ENCODE measurements around the gene CEBPG. TPM values are rescaled to one million over a fixed set of nuclear protein-coding genes. Genes with fewer than 3 reads are reported as not detected.

The CEBPG gene
- total RNA-seq, 1 donor from 2014 or later, result 20.7 TPM

GRCh38 chr19:33390908-33391630, 17.6 kb downstream of the CEBPG start:
- Mint-ChIP-seq H3K4me1 (ENCODE audit: unreplicated experiment) (peaks cover 9% of the 10 kb centered on the region), H3K27ac (ENCODE audit: unreplicated experiment) (no peak overlapping the region), H3K27me3 (ENCODE audit: unreplicated experiment) (peaks cover 3% of the 10 kb centered on the region), H3K9me3 (ENCODE audit: unreplicated experiment) (no peaks in the 10 kb centered on the region), H3K36me3 (ENCODE audit: low read depth, unreplicated experiment) (peaks cover 3% of the 10 kb centered on the region), H3K4me3 (ENCODE audit: unreplicated experiment) (no peak overlapping the region)
- TF ChIP-seq, protein P1, sequence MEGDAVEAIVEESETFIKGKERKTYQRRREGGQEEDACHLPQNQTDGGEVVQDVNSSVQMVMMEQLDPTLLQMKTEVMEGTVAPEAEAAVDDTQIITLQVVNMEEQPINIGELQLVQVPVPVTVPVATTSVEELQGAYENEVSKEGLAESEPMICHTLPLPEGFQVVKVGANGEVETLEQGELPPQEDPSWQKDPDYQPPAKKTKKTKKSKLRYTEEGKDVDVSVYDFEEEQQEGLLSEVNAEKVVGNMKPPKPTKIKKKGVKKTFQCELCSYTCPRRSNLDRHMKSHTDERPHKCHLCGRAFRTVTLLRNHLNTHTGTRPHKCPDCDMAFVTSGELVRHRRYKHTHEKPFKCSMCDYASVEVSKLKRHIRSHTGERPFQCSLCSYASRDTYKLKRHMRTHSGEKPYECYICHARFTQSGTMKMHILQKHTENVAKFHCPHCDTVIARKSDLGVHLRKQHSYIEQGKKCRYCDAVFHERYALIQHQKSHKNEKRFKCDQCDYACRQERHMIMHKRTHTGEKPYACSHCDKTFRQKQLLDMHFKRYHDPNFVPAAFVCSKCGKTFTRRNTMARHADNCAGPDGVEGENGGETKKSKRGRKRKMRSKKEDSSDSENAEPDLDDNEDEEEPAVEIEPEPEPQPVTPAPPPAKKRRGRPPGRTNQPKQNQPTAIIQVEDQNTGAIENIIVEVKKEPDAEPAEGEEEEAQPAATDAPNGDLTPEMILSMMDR (IDR thresholded peaks at IDR 0.05; ENCODE audit: unreplicated experiment), result no peak
- DNase-seq (ENCODE audit: low spot score), result no peak

DNA sequence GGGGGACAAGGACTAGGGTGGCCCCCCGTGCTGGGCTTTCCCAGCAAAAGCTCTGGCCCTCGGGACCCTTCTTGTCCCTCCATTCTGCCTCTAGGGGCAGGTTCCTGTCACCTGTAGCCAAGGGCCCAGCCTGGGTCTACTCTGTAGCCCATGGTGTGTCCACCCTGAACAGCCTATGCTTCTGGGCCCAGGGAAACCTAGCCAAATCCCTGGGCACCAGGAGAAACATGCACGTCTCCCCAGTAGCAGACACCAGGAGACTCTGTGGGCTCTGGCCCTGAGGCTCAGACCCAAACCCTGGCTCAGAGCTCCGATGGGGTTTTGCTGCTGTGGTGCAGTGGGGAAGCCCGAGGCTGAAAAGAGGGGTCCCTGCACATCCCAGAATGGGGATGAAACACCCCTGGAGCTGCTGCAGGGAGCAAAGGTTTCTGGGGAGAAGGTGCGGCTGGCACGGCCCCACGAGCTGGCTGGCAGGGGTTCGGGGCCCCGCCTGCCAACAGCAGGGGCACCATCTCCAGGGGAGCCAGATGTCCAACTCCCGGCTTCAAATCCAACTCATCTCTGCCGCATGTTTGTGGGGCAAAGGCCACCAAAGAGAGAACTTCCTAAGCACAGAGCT, 18.2 kb downstream of the CEBPG start:
- Mint-ChIP-seq H3K4me1 (ENCODE audit: unreplicated experiment) (peaks cover 13% of the 10 kb centered on the region), H3K4me3 (ENCODE audit: unreplicated experiment) (no peak overlapping the region), H3K9me3 (ENCODE audit: unreplicated experiment) (no peaks in the 10 kb centered on the region), H3K27me3 (ENCODE audit: unreplicated experiment) (peaks cover 5% of the 10 kb centered on the region), H3K36me3 (ENCODE audit: low read depth, unreplicated experiment) (peaks cover 3% of the 10 kb centered on the region), H3K27ac (ENCODE audit: unreplicated experiment) (no peak overlapping the region)
- DNase-seq (ENCODE audit: low spot score), result no peak
- TF ChIP-seq, protein P1 (IDR thresholded peaks at IDR 0.05; ENCODE audit: unreplicated experiment), result no peak

DNA sequence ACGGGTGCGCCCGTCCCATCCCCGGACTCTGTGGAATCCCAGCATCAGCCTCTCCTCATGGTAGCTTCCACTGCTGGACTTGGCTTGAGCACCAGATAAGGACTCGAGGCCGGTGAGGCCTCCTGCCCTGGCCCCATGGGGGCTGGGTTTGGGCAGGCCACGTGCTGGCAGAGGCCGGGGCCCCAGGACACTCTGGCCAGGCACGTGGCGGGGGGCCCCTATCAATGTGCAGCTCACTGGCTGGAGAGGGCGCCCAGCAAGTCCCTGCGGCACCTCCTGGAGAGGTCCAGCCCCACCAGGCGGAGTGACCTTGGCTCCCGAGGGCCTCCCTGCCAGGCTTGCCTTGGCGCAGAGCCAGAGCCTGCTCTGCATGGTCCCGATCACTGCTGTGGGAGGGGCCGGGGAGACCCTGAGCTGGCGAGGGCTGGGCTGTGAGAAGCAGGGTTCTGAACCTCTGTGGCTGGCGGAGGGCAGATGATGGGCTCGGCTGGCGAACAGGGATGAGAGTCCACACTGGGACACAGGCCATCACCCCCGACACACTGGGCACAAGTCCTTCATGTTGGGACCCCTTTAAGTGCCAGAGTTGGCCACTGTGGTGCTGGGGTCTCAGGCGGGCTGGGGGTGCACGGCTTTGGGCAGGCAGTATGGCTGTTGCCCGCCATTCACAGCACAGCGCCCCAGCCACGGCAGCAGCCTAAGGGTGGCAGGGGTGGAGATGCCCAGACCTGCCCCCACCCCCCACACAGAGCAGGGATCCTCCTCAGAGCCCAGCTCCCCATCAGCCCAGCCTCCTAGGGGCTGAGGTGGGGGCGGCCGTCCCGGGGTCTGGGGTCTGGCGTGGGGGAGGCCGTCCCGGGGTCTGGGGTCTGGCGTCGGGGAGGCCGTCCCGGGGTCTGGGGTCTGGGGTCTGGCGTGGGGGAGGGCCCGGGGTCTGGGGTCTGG, 19.1 kb downstream of the CEBPG start:
- Mint-ChIP-seq H3K4me3 (ENCODE audit: unreplicated experiment) (no peak overlapping the region), H3K36me3 (ENCODE audit: low read depth, unreplicated experiment) (peaks cover 3% of the 10 kb centered on the region), H3K4me1 (ENCODE audit: unreplicated experiment) (peaks cover 17% of the 10 kb centered on the region), H3K27me3 (ENCODE audit: unreplicated experiment) (peaks cover 5% of the 10 kb centered on the region), H3K27ac (ENCODE audit: unreplicated experiment) (no peak overlapping the region), H3K9me3 (ENCODE audit: unreplicated experiment) (no peaks in the 10 kb centered on the region)
- no peak for DNase-seq (ENCODE audit: low spot score)
- TF ChIP-seq, protein P1 (IDR thresholded peaks at IDR 0.05; ENCODE audit: unreplicated experiment), result no peak

DNA sequence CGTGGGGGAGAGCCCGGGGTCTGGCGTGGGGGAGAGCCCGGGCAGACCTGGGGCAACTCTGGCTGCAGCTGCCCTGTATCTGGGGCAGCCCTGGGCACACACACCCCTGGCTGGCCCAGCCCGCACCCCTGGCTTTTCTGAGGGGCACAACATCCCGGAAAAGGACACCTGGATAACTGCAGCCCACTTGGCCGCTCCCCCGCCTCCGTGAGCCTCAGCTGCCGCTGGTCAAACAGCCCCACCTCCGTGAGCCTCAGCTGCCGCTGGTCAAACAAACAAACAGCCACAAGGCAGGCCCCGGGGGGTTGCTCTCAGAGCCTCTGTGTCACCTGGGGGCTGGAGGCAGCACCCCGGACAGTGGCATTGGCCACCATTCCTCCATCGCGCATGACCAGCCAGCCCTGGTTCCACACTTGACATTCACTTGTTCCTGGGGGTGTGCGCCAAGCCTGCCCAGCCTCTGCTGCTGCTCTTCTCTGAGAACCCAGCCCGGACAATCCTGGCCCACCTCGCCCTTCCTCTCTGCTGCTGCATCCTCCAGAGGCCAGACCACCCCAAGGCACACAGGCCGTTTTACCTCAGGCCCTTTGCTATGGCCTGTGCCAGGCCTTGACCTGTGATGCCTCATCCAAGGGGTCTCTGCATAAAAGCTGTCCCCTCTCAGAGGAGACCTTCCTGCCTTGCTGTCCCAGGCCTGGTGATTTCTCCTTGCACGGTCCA, 19.9 kb downstream of the CEBPG start:
- peaks cover 7% of the 10 kb centered on the region for H3K27me3 Mint-ChIP-seq (ENCODE audit: unreplicated experiment)
- peaks cover 3% of the 10 kb centered on the region for H3K36me3 Mint-ChIP-seq (ENCODE audit: low read depth, unreplicated experiment)
- peaks cover 19% of the 10 kb centered on the region for H3K4me1 Mint-ChIP-seq (ENCODE audit: unreplicated experiment)
- no peak overlapping the region for H3K4me3 Mint-ChIP-seq (ENCODE audit: unreplicated experiment)
- no peak for DNase-seq (ENCODE audit: low spot score)
- H3K27ac Mint-ChIP-seq (ENCODE audit: unreplicated experiment), result no peak overlapping the region
- no peaks in the 10 kb centered on the region for H3K9me3 Mint-ChIP-seq (ENCODE audit: unreplicated experiment)
- TF ChIP-seq, protein P1 (IDR thresholded peaks at IDR 0.05; ENCODE audit: unreplicated experiment), result no peak

All from endothelial cell (in vitro differentiated cells).